GM21423 (cell line): Measurements from ENCODE around the gene SRRM5.
"Not testable (repeated sequence)": the region's sequence is repeated elsewhere in the genome, so short reads cannot be mapped to it uniquely, and the experiment has no call there.

Experiments
- ATAC-seq: cut with Tn5 transposase; IDR thresholded peaks from one replicate; pipeline ENCODE4 v1.9.1; 2021; ENCODE audit warnings: mild to moderate bottlenecking, moderate library complexity; ENCODE audit not compliant: unreplicated experiment

SRRM5 gene, protein sequence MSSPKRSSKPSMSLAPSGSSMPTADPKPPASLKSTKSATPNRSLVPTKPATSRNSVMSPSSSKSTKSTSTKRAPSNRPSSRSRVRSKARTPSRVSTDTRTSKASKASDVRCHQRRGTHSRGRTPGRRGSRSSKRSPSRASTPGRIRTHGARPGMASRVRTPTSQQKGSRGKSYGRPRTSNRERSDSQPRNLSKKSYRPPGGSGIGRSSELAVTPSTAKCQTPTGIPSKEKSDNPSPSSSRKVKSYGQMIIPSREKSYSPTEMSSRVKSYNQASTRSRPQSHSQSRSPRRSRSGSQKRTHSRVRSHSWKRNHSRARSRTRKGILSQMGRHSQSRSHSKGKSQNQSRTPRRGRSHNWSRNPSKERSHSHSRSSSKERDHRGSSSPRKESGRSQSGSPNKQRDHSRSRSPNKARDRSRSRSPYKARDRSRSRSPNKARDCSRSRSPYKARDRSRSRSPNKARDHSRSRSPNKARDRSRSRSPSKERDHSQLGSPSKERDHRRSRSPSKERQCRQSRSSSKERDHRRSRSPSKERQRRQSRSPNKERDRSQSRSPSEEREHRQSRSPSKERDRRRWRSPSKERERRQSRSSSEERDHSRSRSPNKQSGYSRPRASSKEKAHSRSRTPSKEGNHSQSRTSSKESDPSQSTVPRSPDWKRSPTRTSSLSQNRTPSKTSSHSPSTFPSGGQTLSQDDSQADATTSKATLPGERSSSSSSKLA

DNA sequence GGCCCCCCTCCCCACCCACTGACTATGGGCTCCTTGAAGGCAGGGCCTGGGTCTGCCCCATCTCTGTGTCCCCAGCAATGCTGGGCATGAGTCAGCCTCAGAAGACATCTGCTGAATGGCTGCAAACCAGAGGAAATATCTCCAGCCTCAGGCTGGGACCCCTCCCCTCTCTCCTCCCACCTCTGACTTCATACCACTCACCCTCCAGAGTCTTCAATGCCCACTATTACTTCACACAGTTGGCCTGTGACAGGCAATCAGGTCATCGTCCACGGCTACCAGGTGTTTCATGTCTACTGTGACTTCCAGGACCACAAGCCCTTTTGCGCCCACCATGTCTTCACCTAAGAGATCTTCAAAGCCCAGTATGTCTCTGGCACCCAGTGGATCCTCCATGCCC lies at the start of gene SRRM5:
Gene SRRM5, plus strand, starts transcription at position 301 of the 400 bp plus-strand sequence. Its CDS starts 34 bp downstream, at position 335.
- no peak for ATAC-seq

DNA sequence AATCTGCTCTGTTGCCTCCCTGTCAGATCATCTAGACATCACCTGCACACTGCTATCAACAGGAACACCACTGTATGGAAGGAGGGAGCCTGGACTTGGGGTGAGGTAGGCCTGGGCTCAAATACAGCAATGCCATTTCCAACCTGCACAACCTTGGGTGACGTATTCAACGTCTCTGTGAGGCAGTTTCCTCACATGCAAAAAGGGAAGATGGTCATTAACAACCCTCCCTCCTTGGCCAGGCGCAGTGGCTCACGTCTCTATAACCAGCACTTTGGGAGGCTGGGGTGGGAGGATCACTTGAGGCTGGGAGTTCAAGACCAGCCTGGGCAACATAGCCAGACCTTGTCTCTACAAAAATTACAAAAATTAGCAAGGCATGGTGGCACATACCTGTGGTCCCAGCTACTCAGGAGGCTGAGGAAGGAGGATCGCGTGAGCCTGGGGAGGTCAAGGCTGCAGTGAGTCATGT lies 49.6 kb upstream of the SRRM5 start:
- ATAC-seq, result no peak

DNA sequence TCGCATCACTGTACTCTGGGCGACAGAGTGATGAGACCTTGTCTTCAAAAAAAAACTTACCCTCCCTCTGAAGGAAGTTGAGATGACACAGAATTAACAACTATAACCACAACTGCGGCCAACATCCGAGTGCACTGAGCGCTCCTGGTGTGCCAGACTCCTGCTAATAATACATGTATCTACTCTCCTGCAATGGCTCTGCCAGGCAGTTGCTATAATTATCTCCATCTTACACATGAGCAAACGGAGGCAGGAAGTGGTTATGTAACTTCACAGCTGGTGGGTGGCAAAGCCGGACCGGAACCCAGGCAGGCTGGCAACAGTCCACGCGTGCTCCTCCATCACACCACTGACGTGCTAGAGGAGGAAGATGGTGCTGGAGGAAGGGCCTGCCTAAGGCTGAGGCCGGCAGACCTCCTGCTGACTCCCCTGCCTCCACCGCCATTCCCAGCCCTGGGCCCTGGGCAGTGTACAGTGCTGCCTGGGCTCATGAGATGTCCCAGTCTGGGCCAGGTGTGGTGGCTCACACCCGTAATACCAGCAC lies 49.1 kb upstream of the SRRM5 start:
- peak; percentile 71 for ATAC-seq

DNA sequence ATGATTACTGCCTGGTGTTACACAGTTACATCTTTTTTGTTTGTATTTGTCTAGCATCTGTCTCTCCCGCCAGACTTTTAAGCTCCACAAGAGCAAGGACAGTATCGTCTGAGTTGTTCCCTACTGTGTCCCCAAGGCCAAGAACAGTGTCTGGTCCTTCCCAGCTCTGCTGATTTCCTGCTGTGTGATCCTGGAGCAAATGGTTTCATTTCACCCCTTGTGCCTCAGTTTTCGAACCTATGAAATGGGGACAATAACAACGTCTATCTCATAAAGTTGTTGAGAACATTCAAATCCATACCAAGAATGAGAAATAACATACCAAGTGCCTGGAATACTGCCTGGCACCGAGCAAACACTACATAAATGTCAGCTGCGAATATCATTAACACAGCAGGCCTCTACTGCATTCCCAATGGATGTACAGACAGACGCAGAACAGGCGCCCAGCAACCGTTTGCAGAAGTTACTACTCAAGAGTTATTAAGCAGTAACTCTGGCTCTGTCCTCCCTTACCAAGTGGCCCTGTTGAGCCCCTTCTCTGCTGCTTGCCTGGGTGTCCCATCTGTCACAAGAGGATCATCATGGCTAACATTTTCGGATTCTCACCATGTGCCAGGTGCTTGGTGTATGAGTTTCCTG lies 48.0 kb upstream of the SRRM5 start:
- ATAC-seq, result no peak

DNA sequence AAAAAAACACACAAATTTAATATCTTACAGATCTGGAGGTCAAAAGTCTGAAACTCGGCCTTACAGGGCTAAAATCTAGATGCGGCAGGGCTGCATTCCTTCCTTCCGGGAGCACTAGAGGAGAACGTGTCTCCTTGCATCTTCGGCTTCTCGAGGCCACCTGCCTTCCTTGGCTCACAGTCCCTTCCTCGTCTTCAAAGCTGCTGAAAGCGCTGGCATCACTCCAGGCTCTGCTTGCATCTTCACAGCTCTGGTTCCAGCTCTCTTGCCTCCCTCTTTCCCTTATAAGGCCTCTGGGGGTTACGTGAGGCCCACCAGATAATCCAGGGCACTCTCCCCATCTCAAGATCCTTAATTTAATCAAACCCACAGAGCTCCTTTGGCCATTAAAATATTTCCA lies 47.1 kb upstream of the SRRM5 start:
- no peak for ATAC-seq

DNA sequence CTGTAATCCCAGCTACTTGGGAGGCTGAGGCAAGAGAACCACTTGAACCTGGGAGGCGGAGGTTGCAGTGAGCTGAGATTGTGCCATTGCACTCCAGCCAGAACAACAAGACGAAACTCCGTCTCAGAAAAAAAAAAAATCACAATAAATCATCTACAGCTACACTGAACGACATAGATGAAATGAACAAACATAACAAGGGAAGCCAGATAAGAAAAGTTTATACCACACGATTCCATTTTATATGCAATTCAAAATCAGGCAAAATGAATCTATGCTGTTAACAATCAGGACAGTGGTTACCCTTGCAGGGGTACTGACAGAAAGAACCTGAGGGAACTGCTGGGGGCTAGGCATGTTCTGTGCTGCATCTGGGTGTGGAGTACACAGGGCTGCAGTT lies 42.2 kb upstream of the SRRM5 start:
- no peak for ATAC-seq

DNA sequence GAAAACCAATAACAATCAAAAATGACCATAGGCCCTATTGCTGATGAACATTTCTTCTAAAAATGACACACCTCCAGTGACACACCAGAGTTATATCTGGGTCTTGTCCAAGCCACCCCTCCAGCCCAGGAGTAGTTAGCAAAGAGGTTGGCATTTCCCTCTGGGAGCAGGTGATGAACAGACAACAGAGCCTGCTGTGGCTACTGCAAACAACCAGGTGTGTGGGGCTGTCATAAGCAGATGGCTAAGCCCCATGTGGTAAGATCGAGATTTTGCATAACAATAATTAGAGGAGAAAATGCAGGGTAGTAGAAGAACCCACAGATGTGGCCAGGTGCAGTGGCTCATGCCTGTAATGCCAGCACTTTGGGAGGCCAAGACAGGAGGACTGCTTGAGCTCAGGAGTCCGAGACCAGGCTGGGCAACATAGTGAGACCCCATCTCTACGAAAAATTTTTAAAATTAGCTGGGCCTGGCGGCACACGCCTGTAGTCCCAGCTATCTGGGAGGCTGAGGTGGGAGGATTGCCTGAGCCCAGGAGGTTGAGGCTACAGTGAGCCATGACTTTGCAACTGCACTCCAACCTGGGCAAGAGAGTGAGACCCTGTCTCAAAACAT lies 41.6 kb upstream of the SRRM5 start:
- ATAC-seq, result no peak

DNA sequence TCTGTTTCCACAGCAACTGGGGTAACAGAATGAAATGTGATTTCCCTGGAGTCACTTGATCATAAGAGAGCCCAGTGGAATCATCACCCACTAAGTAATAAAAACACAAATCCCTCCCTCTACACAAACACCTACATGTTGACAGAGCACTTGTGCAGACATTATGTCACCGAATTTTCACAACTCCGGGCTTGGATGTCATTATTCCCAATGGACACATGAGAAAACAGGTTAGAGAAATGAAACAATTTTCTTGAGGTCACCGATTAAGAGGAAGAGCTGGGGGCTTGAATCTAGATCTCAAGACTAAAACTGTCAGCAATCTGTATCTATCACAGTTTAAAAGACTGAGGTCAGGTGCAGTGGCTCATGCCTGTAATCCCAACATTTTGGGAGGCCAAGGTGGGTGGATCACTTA lies 39.7 kb upstream of the SRRM5 start:
- ATAC-seq, result no peak

DNA sequence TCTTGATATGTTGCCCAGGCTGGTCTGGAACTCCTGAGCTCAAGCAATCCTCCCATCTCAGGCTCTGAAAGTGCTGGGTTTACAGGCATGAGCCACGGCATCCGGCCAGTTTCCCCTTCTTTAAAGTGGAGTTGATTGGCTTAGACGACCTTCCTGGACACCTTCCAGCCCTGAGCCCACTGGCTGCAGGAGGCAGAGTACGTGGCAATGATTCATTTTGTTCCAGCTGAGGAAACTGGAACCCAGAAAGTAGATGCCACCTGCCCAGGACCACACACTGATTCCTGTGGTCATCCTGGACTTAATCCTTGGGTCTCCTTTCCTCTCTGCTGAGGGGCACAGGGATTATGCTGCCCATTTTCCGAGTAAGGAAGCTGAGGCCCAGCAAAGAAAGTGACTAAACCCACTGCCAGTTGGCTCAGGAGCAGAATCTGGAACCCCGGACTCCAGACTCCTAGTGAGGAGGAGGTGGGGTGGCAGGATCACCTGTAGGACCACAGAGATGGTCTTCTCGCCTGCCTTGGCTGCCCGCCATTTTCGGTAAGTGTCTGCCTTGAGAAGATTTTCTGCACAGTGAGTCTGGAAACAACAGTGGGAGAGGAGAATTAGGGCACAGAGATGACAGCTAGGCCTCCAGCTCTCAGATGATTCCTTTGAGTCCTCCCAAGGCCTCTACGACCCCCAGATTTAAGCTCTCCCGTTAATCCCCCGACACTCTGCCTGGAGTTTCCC lies 37.3 kb upstream of the SRRM5 start:
- ATAC-seq, result no peak

DNA sequence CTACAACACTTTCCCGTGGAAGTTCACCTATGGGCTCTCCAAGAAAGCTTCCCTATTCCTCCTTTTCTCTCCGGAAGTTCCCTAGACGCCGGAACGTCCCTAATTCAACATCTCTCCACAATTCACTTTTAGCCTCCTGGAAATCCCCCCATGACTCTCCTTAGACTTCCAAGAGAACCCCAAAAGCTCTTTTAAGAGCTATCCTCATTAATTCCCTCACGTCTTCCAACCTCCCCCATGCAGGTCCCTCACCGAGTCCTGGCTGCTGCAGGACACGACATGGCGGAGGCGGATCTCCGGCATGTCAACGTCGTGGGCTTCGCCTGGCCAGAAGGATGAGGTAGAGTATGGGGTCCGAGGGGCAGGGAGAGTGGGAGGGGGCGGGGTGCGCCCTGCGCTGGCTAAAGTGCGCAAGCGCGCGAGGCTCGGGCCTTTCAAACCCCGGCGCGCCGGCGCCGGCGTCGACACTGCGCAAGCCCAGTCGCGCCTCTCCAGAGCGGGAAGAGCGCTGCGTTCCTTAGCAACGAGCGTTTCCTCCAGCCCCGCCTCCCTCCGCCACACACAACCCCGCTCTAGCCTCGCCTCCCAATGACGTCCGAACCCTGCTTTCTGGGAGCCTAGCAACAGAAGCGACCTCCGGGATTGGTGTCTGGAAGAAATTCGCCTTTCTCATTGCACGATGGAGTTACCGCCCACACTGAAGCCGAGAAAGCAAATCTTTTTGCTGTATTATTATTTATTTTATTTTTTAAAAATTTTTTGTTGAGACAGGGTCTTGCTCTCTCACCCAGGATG lies 36.5 kb upstream of the SRRM5 start, which contains the start of the genes PINLYP and XRCC1:
Gene PINLYP, plus strand, starts transcription at position 646 of the 795 bp plus-strand sequence. CDS start 1,391 bp downstream, outside the sequence.
Gene XRCC1, minus strand, starts transcription at position 372 of the 795 bp plus-strand sequence. Its CDS starts 69 bp downstream, at position 303.
- peak; percentile 95 for ATAC-seq

DNA sequence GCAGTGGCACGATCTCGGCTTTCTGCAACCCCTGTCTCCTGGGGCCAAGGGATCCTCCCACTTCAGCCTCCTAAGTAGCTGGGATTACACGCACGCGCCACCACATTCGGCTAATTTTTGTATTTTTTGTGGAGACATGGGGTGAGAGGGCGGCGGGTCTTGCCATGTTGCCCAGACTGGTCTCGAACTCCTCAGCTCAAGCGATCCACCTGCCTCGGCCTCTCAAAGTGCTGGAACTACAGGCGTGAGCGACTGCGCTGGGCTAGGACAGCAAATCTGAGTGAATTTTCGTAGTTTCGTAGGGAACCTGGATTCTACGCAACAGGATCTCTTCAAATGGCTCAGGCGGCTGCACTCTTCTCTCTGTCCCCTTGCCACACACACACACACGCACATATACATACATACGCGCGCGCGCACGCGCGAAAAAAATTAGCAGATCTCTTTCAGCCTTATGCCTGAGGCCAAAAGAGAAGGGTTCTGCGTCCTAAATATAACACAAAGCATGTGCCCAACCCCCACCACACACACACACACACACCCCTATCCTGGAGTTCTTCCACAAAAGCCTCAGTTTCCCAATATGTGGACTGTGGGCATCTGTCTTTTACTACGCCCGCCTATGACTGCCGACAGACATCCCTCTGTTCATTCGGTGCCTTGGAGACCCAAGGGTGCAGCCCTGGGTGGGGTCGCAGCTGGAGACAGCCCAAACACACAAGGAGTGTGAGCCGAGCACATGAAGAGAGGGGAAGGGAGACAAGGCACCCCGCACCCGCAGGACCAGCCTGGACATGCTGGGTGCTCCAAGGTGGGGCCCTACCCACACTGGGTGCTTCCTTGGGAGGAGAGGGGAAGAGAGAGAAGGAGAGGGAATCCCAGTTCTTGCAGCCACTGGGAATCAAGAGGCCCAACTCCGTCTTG lies 35.7 kb upstream of the SRRM5 start:
- ATAC-seq, result no peak

DNA sequence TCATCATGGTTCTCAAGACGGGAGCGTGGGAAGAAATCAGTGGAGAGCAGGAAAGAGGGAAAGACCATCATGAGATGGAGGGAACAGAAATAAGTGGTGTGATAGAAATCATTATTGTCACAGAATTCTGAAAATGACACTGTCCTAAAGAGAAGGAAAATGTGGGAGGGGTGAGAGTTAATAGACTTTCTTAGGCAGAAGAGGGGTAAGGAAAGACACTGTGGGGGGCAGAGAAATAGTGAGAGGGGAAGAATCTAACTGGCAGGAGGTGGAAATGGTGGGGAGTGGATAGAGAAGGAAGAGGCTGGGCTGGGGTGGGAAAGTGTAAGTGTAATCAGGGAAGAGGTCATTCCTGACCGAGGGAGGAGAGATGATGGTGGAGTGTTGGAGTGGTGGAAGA lies 33.1 kb upstream of the SRRM5 start:
- ATAC-seq, result no peak

DNA sequence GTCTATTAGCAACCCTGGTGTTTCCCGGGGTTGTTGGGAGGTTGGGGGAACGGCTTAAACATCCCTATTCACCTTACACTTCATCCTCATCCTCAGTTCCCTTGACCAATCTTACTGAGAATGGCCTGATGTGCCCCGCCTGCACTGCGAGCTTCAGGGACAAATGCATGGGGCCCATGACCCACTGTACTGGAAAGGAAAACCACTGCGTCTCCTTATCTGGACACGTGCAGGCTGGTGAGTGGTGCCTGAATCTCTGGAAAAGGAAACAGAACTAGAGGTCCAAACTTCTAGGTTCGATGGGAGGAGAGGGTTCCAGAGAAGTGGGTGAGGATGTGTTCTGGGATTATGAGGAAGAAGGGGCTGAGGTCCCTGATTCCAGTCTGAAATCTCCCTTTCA lies 30.4 kb upstream of the SRRM5 start:
- no peak for ATAC-seq

DNA sequence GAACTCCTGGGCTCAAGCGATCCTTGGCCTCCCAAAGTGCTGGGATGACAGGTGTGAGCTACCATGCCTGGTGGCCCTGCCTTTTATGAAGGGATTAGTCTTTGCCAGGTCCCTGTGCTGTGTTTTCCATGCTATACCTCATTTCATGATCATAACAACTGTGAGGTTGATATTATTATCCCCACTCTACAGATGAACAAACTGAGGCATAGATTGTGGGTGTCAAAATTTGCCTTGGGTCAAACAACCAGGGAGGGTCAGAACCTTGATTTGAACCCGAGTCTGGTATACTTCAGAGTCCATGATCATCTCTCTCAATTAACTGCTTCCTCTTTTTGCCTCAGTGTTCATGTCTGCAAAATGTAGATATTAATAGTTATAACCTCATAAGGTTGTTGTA lies 29.4 kb upstream of the SRRM5 start:
- no peak for ATAC-seq

DNA sequence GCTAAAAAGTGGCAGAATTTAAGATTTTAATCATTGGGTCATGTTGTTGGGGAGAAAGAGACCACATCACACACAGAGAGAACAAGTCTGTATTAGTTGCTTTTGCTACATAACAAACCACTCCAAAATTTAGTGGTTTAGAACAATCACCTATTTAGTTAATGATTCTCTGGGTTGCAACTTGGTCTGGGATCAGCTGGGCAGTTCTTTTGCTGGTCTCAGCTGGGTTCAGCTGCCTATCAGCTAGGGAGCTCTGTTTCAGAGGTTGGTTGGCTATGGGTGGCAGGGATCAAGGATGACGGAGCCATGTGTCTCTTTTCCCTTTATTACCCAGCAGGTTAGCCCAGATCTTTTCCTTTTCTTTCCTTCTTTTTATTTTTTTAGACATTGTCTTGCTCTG lies 27.4 kb upstream of the SRRM5 start:
- ATAC-seq, result no peak

DNA sequence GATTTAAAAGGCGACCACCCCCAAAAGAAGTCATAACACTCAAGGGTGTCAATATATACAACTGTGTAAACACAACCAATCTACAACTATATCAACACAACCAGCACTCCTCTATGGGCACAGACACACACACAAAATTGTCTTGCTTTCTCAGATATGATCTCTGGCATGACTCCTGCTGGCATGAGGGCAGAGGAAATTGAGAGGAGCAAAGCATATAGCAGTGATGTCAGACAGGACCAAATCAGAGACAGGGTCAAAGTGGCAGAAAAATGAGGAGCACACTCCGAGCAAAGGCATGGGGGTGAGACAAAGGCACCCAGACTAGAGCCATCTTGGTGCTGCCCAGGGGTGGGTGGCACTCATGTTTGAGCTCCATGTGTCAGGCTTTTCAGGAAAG lies 25.5 kb upstream of the SRRM5 start:
- ATAC-seq, result no peak

DNA sequence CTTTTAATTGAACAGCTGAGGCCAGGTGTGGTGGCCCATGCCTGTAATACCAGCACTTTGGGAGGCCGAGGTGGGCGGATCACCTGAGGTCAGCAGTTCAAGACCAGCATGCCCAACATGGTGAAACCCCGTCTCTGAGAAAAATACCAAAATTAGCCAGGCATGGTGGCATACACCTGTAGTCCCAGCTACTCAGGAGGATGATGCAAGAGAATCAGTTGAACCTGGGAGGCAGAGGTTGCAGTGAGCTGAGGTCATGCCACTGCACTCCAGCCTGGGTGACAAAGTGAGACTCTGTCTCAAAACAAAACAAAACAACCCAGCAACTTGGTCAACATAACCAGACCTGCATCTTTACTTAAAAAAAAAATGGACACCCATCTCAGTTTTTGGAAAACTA lies 24.9 kb upstream of the SRRM5 start:
- ATAC-seq, result not testable (repeated sequence)

DNA sequence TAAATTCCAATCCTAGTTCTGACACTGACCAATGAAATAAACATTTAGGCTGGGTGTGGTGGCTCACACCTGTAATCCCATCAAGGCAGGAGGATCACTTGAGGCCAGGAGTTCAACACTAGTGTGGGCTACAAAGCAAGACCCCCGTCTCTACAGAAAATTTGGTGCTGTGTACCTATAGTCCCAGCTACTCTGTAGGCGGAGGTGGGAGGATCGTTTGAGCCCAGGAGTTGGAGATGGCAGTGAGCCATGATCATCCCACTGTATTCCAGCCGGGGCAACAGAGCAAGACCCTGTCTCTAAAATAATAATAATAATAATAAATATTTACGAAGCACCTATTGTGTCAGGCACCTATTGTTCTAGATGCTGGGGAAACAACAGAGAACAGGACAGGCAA lies 22.6 kb upstream of the SRRM5 start:
- no peak for ATAC-seq
